HG03460 (cell line): ENCODE results near the gene TRPV2.

ENCODE experiments used
- ATAC-seq: cut with Tn5 transposase; IDR thresholded peaks from one replicate; pipeline ENCODE4 v1.9.1; 2021; ENCODE audit not compliant: unreplicated experiment

The TRPV2 gene

GRCh38 chr17:16473044-16474011 lies 58.0 kb downstream of the TRPV2 start:
- ATAC-seq, result no peak

GRCh38 chr17:16474012-16474725 lies 58.8 kb downstream of the TRPV2 start:
- no peak for ATAC-seq

GRCh38 chr17:16475179-16475704 lies 59.9 kb downstream of the TRPV2 start:
- ATAC-seq, result no peak

GRCh38 chr17:16477255-16477654 lies 61.9 kb downstream of the TRPV2 start:
- ATAC-seq, result no peak

- no peak for ATAC-seq
These were observed 62.3 kb downstream of the TRPV2 start for GRCh38 chr17:16477666-16478065.

GRCh38 chr17:16478649-16479048 lies 63.3 kb downstream of the TRPV2 start:
- no peak for ATAC-seq

GRCh38 chr17:16479264-16479663 lies 63.9 kb downstream of the TRPV2 start:
- ATAC-seq, result no peak

- ATAC-seq, result no peak
These were observed 65.6 kb downstream of the TRPV2 start for GRCh38 chr17:16480995-16481394.

GRCh38 chr17:16482253-16482652 lies 66.9 kb downstream of the TRPV2 start:
- no peak for ATAC-seq

GRCh38 chr17:16483021-16483645 lies 67.8 kb downstream of the TRPV2 start:
- no peak for ATAC-seq

GRCh38 chr17:16484445-16485175 lies 69.2 kb downstream of the TRPV2 start:
- ATAC-seq, result no peak
